ENCODE data around the gene PYGM.

Gene PYGM

GRCh38 chr11:64759131-64759721 is 548 bp downstream of the PYGM start:
- 91% methylated on average over 15 of the region's 21 CpGs for WGBS (ENCODE audit: insufficient coverage)
- H3K27ac ChIP-seq (ENCODE audit: insufficient read depth in 1 of 2, low read depth in 1 of 2, low read length in 2 of 2, poor library complexity in 1 of 2, severe bottlenecking in 2 of 2), result no peak overlapping the region
- CTCF ChIA-PET, result interaction anchor here (0.9 to 20.1 kb wide), 4 partner anchors 10 to 16 kb away, joined by 3 to 345 read pairs (median 6); partner anchors contain the start of gene RASGRP2
- POLR2A ChIA-PET, result interaction anchor here (9.5 kb wide), 1 partner anchor 14 kb away, joined by 152 read pairs; the partner anchor contains the start of gene RASGRP2
- no peaks in the 10 kb centered on the region for H3K9me3 ChIP-seq (ENCODE audit: control extremely low read depth in 1 of 5, control insufficient read depth in 4 of 5, insufficient read depth in 2 of 5, low read depth in 1 of 5, low read length in 4 of 5)
- H3K36me3 ChIP-seq (ENCODE audit: control insufficient read depth in 4 of 4, insufficient read depth in 4 of 4, low read length in 3 of 4), result peaks cover 6 to 22% (median 17%) of the 10 kb centered on the region in 4 experiments
- no peak overlapping the region for H3K4me3 ChIP-seq (ENCODE audit: control insufficient read depth in 1 of 7, extremely low read depth in 1 of 7, insufficient read depth in 4 of 7, low read depth in 2 of 7, low read length in 6 of 7)
- peaks cover 9 to 44% (median 32%) of the 10 kb centered on the region in 4 experiments for H3K4me1 ChIP-seq (ENCODE audit: control extremely low read depth in 1 of 4, control insufficient read depth in 4 of 4, insufficient read depth in 4 of 4, low read length in 3 of 4)
- DNase-seq, result peak in 2 of 3 donors; percentile 24 to 34
- H3K27me3 ChIP-seq (replicated peaks in 2 of 5; ENCODE audit: control insufficient read depth in 4 of 5, insufficient read depth in 5 of 5, low read length in 4 of 5), result no peaks in the 10 kb centered on the region

DNA sequence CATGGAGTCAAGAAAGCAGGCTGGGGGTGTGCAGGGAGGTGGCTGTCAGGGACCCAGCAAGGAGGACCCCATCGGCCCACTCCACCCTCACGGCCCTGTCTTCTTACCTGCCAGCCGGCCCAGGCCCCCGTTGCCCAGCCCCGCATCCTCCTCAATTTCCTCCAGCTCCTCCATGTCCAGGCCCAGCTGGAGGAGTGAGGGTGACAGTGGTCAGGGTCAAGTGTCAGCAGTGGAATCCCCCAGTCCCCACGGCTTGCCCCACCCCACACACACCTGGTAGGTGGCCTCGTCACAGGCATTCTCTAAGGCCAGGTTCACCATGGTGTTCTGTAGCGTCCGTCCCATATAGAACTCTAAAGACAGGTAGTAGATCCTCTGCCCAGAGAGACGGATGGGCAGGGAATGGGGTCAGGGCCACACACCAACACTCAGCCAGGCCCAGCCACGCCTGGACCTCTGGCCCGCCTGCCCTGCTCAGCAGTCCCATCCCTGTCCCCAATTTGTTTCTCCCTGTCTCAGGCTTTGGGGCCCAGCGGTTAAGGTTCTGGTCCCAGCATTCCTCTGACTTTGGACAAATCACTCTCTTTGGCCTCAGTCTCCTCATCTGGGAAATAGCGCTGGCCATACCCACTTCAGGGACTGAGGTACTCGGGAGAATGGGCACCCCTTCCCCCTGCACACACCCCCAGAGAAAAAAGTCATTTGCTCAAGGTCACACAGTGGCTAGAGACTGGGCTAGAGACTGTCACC is 1.3 kb downstream of the PYGM start:
- WGBS (ENCODE audit: insufficient coverage), result 96% methylated on average over 12 of the region's 15 CpGs
- DNase-seq, result no peak
- Histone ChIP-seq H3K36me3 (ENCODE audit: control insufficient read depth in 4 of 4, insufficient read depth in 4 of 4, low read length in 3 of 4) (peaks cover 3 to 15% (median 13%) of the 10 kb centered on the region in 4 experiments), H3K9me3 (ENCODE audit: control extremely low read depth in 1 of 5, control insufficient read depth in 4 of 5, insufficient read depth in 2 of 5, low read depth in 1 of 5, low read length in 4 of 5) (no peaks in the 10 kb centered on the region), H3K4me3 (ENCODE audit: control insufficient read depth in 1 of 7, extremely low read depth in 1 of 7, insufficient read depth in 4 of 7, low read depth in 2 of 7, low read length in 6 of 7) (no peak overlapping the region), H3K27me3 (replicated peaks in 2 of 5; ENCODE audit: control insufficient read depth in 4 of 5, insufficient read depth in 5 of 5, low read length in 4 of 5) (no peaks in the 10 kb centered on the region), H3K27ac (ENCODE audit: insufficient read depth in 1 of 2, low read depth in 1 of 2, low read length in 2 of 2, poor library complexity in 1 of 2, severe bottlenecking in 2 of 2) (no peak overlapping the region), H3K4me1 (ENCODE audit: control extremely low read depth in 1 of 4, control insufficient read depth in 4 of 4, insufficient read depth in 4 of 4, low read length in 3 of 4) (peaks cover 3 to 37% (median 25%) of the 10 kb centered on the region in 4 experiments)
- ChIA-PET POLR2A (interaction anchor here (9.5 kb wide), 1 partner anchor 13 kb away, joined by 152 read pairs; the partner anchor contains the start of gene RASGRP2), CTCF (interaction anchor here (20.1 kb wide), 1 partner anchor 14 kb away, joined by 345 read pairs; the partner anchor contains the start of gene RASGRP2)

DNA sequence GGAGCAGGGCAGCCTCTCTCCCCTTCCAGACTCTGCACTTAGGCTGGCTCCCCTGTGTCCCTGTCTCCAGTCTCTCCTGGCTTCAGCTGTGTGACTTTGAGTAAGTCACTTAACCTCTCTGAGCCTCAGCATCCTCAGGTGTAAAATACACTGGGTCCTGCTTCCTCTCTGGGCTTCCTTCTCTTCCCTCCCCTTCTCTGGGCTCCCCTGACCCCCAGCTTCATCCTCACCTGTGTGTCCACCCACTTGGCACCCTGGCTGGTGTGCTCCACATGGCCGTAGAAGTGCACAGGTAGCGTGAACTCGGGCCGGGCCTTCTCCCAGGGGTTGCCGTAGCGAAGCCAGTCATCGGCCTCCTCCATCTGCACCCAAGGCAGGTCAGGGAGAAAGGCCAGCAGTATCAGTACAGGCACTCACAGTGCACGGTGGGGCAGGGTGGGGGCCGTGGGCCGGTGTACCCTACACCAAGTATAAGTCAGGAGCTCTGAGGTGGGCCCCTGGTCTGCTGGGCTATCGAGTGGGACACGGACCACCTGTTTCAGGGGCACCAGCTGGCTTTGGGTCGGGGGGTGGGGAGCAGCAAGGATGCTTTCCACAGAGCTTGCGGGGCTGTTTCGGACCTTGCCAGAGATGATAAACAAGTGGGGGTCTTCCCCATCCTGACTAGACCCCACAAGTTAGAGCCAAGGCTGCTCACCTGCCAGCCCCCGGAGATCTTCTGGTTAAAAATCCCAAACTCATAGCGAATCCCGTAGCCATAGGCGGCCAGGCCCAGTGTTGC is 2.0 kb downstream of the PYGM start:
- ChIA-PET POLR2A (interaction anchor here (0.7 to 9.5 kb wide), 2 partner anchors 12 to 18 kb away, joined by 3 to 152 read pairs; partner anchors contain the start of gene RASGRP2), CTCF (interaction anchor here (0.9 to 20.1 kb wide), 3 partner anchors 8 to 25 kb away, joined by 3 to 345 read pairs (median 3); partner anchors contain the start of gene RASGRP2)
- Histone ChIP-seq H3K9me3 (ENCODE audit: control extremely low read depth in 1 of 5, control insufficient read depth in 4 of 5, insufficient read depth in 2 of 5, low read depth in 1 of 5, low read length in 4 of 5) (no peaks in the 10 kb centered on the region), H3K4me3 (ENCODE audit: control insufficient read depth in 1 of 7, extremely low read depth in 1 of 7, insufficient read depth in 4 of 7, low read depth in 2 of 7, low read length in 6 of 7) (no peak overlapping the region), H3K4me1 (ENCODE audit: control extremely low read depth in 1 of 4, control insufficient read depth in 4 of 4, insufficient read depth in 4 of 4, low read length in 3 of 4) (peaks cover 0 to 29% (median 17%) of the 10 kb centered on the region in 4 experiments), H3K27ac (ENCODE audit: insufficient read depth in 1 of 2, low read depth in 1 of 2, low read length in 2 of 2, poor library complexity in 1 of 2, severe bottlenecking in 2 of 2) (no peak overlapping the region), H3K27me3 (replicated peaks in 2 of 5; ENCODE audit: control insufficient read depth in 4 of 5, insufficient read depth in 5 of 5, low read length in 4 of 5) (no peaks in the 10 kb centered on the region), H3K36me3 (ENCODE audit: control insufficient read depth in 4 of 4, insufficient read depth in 4 of 4, low read length in 3 of 4) (peaks cover 0 to 8% (median 8%) of the 10 kb centered on the region in 4 experiments)
- DNase-seq, result no peak
- 94% methylated on average over 19 of the region's 19 CpGs for WGBS (ENCODE audit: insufficient coverage)

DNA sequence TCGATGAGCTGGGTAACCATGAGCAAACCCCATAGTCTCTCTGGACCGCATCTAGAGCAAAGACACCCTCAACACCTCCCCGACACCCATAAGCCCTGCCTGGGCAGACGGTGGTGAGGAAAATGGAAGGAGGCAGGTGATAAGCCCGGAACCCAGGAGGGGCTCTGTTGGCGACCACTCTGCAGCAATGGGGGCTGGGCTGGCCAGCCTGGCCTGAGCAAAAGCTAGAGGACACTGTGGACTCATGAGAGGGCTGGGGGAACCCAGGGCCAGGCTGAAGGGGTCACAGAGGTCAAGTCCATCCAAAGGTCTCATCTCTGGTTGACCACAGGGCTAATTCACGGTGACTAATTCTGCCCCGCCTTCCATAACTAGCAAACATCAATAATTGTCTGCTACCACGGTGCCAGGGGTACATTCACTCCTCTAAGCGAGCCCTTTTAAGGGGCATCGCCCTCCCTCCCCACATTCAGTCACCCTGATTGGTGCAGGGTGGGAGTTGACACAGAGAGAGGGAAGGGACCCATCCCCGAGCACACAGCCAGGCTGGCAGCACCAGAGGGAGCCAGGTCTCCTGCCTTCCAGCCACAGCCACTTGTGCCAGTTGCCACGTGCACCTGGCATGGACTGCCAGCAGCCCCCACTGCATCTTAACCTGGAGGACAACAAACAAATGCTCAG is 4.0 kb downstream of the PYGM start:
- CTCF ChIA-PET, result interaction anchor here (1.5 to 20.1 kb wide), 3 partner anchors 11 to 15 kb away, joined by 5 to 345 read pairs (median 6); partner anchors contain the start of gene RASGRP2

GRCh38 chr11:64754919-64755662 is 4.7 kb downstream of the PYGM start:
- 98% methylated on average over 20 of the region's 21 CpGs for WGBS (ENCODE audit: insufficient coverage)
- no peak for DNase-seq

More for the DNA sequence above, 4.0 kb downstream of the PYGM start:
- H3K4me1 ChIP-seq (ENCODE audit: control extremely low read depth in 1 of 4, control insufficient read depth in 4 of 4, insufficient read depth in 4 of 4, low read length in 3 of 4), result peaks cover 0 to 17% (median 8%) of the 10 kb centered on the region in 4 experiments
- no peak overlapping the region for H3K4me3 ChIP-seq (ENCODE audit: control insufficient read depth in 1 of 7, extremely low read depth in 1 of 7, insufficient read depth in 4 of 7, low read depth in 2 of 7, low read length in 6 of 7)
- H3K27ac ChIP-seq (ENCODE audit: insufficient read depth in 1 of 2, low read depth in 1 of 2, low read length in 2 of 2, poor library complexity in 1 of 2, severe bottlenecking in 2 of 2), result no peak overlapping the region
- H3K36me3 ChIP-seq (ENCODE audit: control insufficient read depth in 4 of 4, insufficient read depth in 4 of 4, low read length in 3 of 4), result no peaks in the 10 kb centered on the region
- 93% methylated on average over 7 of the region's 13 CpGs for WGBS (ENCODE audit: insufficient coverage)
- POLR2A ChIA-PET, result interaction anchor here (1.5 kb wide), 1 partner anchor 11 kb away, joined by 8 read pairs; the partner anchor contains the start of gene RASGRP2
- no peaks in the 10 kb centered on the region for H3K27me3 ChIP-seq (replicated peaks in 2 of 5; ENCODE audit: control insufficient read depth in 4 of 5, insufficient read depth in 5 of 5, low read length in 4 of 5)
- H3K9me3 ChIP-seq (ENCODE audit: control extremely low read depth in 1 of 5, control insufficient read depth in 4 of 5, insufficient read depth in 2 of 5, low read depth in 1 of 5, low read length in 4 of 5), result no peaks in the 10 kb centered on the region
- DNase-seq, result no peak

More at GRCh38 chr11:64754919-64755662, 4.7 kb downstream of the PYGM start:
- Histone ChIP-seq H3K4me1 (ENCODE audit: control extremely low read depth in 1 of 4, control insufficient read depth in 4 of 4, insufficient read depth in 4 of 4, low read length in 3 of 4) (peaks cover 0 to 14% (median 4%) of the 10 kb centered on the region in 4 experiments), H3K27ac (ENCODE audit: insufficient read depth in 1 of 2, low read depth in 1 of 2, low read length in 2 of 2, poor library complexity in 1 of 2, severe bottlenecking in 2 of 2) (no peak overlapping the region), H3K36me3 (ENCODE audit: control insufficient read depth in 4 of 4, insufficient read depth in 4 of 4, low read length in 3 of 4) (no peaks in the 10 kb centered on the region), H3K27me3 (replicated peaks in 2 of 5; ENCODE audit: control insufficient read depth in 4 of 5, insufficient read depth in 5 of 5, low read length in 4 of 5) (no peaks in the 10 kb centered on the region), H3K4me3 (ENCODE audit: control insufficient read depth in 1 of 7, extremely low read depth in 1 of 7, insufficient read depth in 4 of 7, low read depth in 2 of 7, low read length in 6 of 7) (no peak overlapping the region), H3K9me3 (ENCODE audit: control extremely low read depth in 1 of 5, control insufficient read depth in 4 of 5, insufficient read depth in 2 of 5, low read depth in 1 of 5, low read length in 4 of 5) (no peaks in the 10 kb centered on the region)
- CTCF ChIA-PET, result interaction anchor here (1.5 to 20.1 kb wide), 3 partner anchors 11 to 16 kb away, joined by 5 to 345 read pairs (median 6); partner anchors contain the start of gene RASGRP2
- POLR2A ChIA-PET, result interaction anchor here (1.5 kb wide), 1 partner anchor 10 kb away, joined by 8 read pairs; the partner anchor contains the start of gene RASGRP2

Measured in common myeloid progenitor, CD34-positive (primary cell).